HepG2 (cell line): ENCODE results near the gene ADAM22. TPM values are rescaled to one million over a fixed set of nuclear protein-coding genes. Genes with fewer than 3 reads are reported as not detected.
A peak's percentile ranks its signal among the peaks of the same experiment; 100 is the strongest.

Experiments used
- ASH2L ChIP-seq: fragments of 300-600, 200-600 bp; sonication (generic); IDR thresholded peaks from 2 replicates; pipeline ENCODE4 v1.7.0; 2017; ENCODE audit warnings: low read depth, mild to moderate bottlenecking, moderate library complexity, mixed read lengths, low read length; ENCODE audit not compliant: insufficient read length
- CC2D1A ChIP-seq: sonication (generic); formaldehyde crosslinking; IDR thresholded peaks from 2 replicates; pipeline ENCODE4 v1.8.1; 2023; ENCODE audit warnings: mild to moderate bottlenecking, missing genetic modification reagents
- ELF3 ChIP-seq: IDR thresholded peaks from 2 replicates; pipeline ENCODE4 v1.6.1; 2016; ENCODE audit warnings: missing genetic modification reagents, missing compliant biosample characterization
- HNRNPL ChIP-seq: fragments of 200-400 bp; formaldehyde crosslinking; IDR thresholded peaks from 2 replicates; pipeline ENCODE4 v1.6.1; 2017; ENCODE audit warnings: mild to moderate bottlenecking, low read depth, low read length
- MLLT10 ChIP-seq: sonication (generic); formaldehyde crosslinking; IDR thresholded peaks from 2 replicates; pipeline ENCODE4 v1.4.0; 2020; ENCODE audit warnings: missing genetic modification reagents
- MYNN ChIP-seq: sonication (generic); formaldehyde crosslinking; IDR thresholded peaks from 2 replicates; pipeline ENCODE4 v1.4.0; 2020; ENCODE audit warnings: mild to moderate bottlenecking, low read depth, missing genetic modification reagents
- MZF1 ChIP-seq: sonication (generic); formaldehyde crosslinking; IDR thresholded peaks from 2 replicates; pipeline ENCODE4 v1.8.1; 2023; ENCODE audit warnings: mild to moderate bottlenecking, missing genetic modification reagents, borderline replicate concordance
- NCOA5 ChIP-seq: sonication (generic); formaldehyde crosslinking; IDR thresholded peaks from 2 replicates; pipeline ENCODE4 v1.4.0; 2020; ENCODE audit warnings: missing genetic modification reagents
- SCMH1 ChIP-seq: sonication (generic); formaldehyde crosslinking; IDR thresholded peaks from 2 replicates; pipeline ENCODE4 v1.9.0; 2021; ENCODE audit warnings: missing genetic modification reagents, mild to moderate bottlenecking, borderline replicate concordance
- SP5 ChIP-seq: IDR thresholded peaks from 2 replicates; pipeline ENCODE4 v1.6.1; 2016; ENCODE audit warnings: low read depth, borderline replicate concordance
- SRSF9 ChIP-seq: fragments of 200-400 bp; formaldehyde crosslinking; IDR thresholded peaks from 2 replicates; pipeline ENCODE4 v1.6.1; 2018; ENCODE audit warnings: borderline replicate concordance, mild to moderate bottlenecking, low read depth, low read length; ENCODE audit not compliant: insufficient read depth, poor library complexity, severe bottlenecking
- TBP ChIP-seq: sonication (generic); formaldehyde crosslinking; IDR thresholded peaks from 2 replicates; pipeline ENCODE4 v1.5.0; 2020; ENCODE audit warnings: missing genetic modification reagents
- ZNF10 ChIP-seq: sonication (generic); formaldehyde crosslinking; IDR thresholded peaks from 2 replicates; pipeline ENCODE4 v1.4.0; 2020; ENCODE audit warnings: mild to moderate bottlenecking, low read depth, missing genetic modification reagents, borderline replicate concordance
- ZNF17 ChIP-seq: sonication (generic); formaldehyde crosslinking; IDR thresholded peaks from 2 replicates; pipeline ENCODE4 v1.5.0; 2020; ENCODE audit warnings: mild to moderate bottlenecking, missing genetic modification reagents
- ZNF282 ChIP-seq: fragments of 450-650 bp; IDR thresholded peaks from 2 replicates; pipeline ENCODE4 v1.6.1; 2018; ENCODE audit not compliant: partially characterized antibody
- ZNF317 ChIP-seq: sonication (generic); formaldehyde crosslinking; IDR thresholded peaks from 2 replicates; pipeline ENCODE4 v1.5.0; 2020; ENCODE audit warnings: mild to moderate bottlenecking, missing genetic modification reagents
- ZNF34 ChIP-seq: sonication (generic); formaldehyde crosslinking; IDR thresholded peaks from 2 replicates; pipeline ENCODE4 v1.4.0; 2020; ENCODE audit warnings: mild to moderate bottlenecking, missing genetic modification reagents, borderline replicate concordance
- ZNF501 ChIP-seq: sonication (generic); formaldehyde crosslinking; IDR thresholded peaks from 2 replicates; pipeline ENCODE4 v1.5.1; 2020; ENCODE audit warnings: mild to moderate bottlenecking, moderate library complexity, missing genetic modification reagents
- ZNF605 ChIP-seq: sonication (generic); formaldehyde crosslinking; IDR thresholded peaks from 2 replicates; pipeline ENCODE4 v1.8.0; 2022; ENCODE audit warnings: mild to moderate bottlenecking, missing genetic modification reagents
- ZSCAN12 ChIP-seq: sonication (generic); formaldehyde crosslinking; IDR thresholded peaks from 2 replicates; pipeline ENCODE4 v1.9.0; 2021; ENCODE audit warnings: mild to moderate bottlenecking, missing genetic modification reagents
- polyA plus RNA-seq, 8 experiments: library from polyadenylated mRNA; depleted of rRNA in 3 of 8; stranded (reverse) in 7 of 8; unstranded in 1 of 8; fragments of >200 nt; fragmentation: Illumina TruSeq in 4 of 8; extraction: Trizol in 4 of 8; gene quantifications; 2 replicates each; pipeline versions ENCODE4 v1.2.1 to v1.2.3, GENCODE V29; 2011 to 2016; ENCODE audit warnings: low read depth in 4 of 8, missing spikeins in 1 of 8, mixed read lengths in 1 of 8; ENCODE audit not compliant: insufficient read depth in 1 of 8
- total RNA-seq, 5 experiments: library from RNA; depleted of rRNA; stranded (reverse); fragments of >200 nt; fragmentation: Illumina TruSeq; extraction: Trizol; gene quantifications; 2 replicates each; pipeline ENCODE4 v1.2.3, GENCODE V29; 2016; ENCODE audit warnings: low read depth in 1 of 5
- TF ChIP-seq, protein P1 (sequence below): sonication (generic); formaldehyde crosslinking; IDR thresholded peaks from 2 replicates; pipeline ENCODE4 v1.4.0; 2020; ENCODE audit warnings: mild to moderate bottlenecking, low read depth, missing genetic modification reagents
- TF ChIP-seq, protein P2 (sequence below): sonication (generic); formaldehyde crosslinking; IDR thresholded peaks from 2 replicates; pipeline ENCODE4 v1.9.0; 2022; ENCODE audit warnings: missing genetic modification reagents, mild to moderate bottlenecking, borderline replicate concordance
- TF ChIP-seq, protein P3 (sequence below): sonication (generic); formaldehyde crosslinking; IDR thresholded peaks from 2 replicates; pipeline ENCODE4 v1.5.1; 2020; ENCODE audit warnings: missing genetic modification reagents, mild to moderate bottlenecking, borderline replicate concordance
- TF ChIP-seq, protein P4 (sequence below): fragments of 450-650 bp; IDR thresholded peaks from 2 replicates; pipeline ENCODE4 v1.6.1; 2017; ENCODE audit warnings: mild to moderate bottlenecking

The ADAM22 gene
- total and polyA plus RNA-seq, 2 of the 13 experiments (the other 11 are each of a cell fraction or from before 2014, with no cell fraction given): 1.9 to 6.7 TPM

DNA sequence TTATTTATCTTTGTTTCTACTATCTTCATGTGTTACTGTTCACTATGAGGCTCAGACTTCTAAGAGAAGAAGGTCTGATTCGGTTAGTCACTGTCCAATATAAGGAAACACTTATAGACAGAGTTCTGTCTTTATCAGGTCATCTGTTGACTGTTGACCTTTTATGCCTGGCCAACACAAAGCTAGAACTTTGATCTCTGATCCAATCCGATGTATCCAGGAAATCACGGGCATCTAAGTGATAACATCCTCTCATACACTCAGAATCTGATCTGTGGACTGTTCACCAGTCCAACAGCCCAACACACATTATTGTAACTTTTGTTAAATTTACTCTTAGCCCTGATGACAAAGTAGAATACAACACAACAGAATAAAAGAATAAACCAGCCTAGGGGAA, 171.2 kb downstream of the ADAM22 start (continued):
- TF ChIP-seq, protein P1, sequence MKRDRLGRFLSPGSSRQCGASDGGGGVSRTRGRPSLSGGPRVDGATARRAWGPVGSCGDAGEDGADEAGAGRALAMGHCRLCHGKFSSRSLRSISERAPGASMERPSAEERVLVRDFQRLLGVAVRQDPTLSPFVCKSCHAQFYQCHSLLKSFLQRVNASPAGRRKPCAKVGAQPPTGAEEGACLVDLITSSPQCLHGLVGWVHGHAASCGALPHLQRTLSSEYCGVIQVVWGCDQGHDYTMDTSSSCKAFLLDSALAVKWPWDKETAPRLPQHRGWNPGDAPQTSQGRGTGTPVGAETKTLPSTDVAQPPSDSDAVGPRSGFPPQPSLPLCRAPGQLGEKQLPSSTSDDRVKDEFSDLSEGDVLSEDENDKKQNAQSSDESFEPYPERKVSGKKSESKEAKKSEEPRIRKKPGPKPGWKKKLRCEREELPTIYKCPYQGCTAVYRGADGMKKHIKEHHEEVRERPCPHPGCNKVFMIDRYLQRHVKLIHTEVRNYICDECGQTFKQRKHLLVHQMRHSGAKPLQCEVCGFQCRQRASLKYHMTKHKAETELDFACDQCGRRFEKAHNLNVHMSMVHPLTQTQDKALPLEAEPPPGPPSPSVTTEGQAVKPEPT (CRISPR knock-in tag): no peak
- no peak for TF ChIP-seq ZNF317 (CRISPR knock-in tag)
- TF ChIP-seq, protein P2, sequence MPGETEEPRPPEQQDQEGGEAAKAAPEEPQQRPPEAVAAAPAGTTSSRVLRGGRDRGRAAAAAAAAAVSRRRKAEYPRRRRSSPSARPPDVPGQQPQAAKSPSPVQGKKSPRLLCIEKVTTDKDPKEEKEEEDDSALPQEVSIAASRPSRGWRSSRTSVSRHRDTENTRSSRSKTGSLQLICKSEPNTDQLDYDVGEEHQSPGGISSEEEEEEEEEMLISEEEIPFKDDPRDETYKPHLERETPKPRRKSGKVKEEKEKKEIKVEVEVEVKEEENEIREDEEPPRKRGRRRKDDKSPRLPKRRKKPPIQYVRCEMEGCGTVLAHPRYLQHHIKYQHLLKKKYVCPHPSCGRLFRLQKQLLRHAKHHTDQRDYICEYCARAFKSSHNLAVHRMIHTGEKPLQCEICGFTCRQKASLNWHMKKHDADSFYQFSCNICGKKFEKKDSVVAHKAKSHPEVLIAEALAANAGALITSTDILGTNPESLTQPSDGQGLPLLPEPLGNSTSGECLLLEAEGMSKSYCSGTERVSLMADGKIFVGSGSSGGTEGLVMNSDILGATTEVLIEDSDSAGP (CRISPR knock-in tag): no peak
- TF ChIP-seq ZNF282: no peak
- no peak for TF ChIP-seq SRSF9
- no peak for TF ChIP-seq NCOA5 (CRISPR knock-in tag)
- no peak for TF ChIP-seq MZF1 (CRISPR knock-in tag)
- no peak for TF ChIP-seq ZNF17
- TF ChIP-seq CC2D1A: no peak
- no peak for TF ChIP-seq MLLT10 (CRISPR knock-in tag)
- no peak for TF ChIP-seq HNRNPL
- no peak for TF ChIP-seq ASH2L
- TF ChIP-seq TBP: no peak
- no peak for TF ChIP-seq ZNF605 (CRISPR knock-in tag)
- TF ChIP-seq, protein P3, sequence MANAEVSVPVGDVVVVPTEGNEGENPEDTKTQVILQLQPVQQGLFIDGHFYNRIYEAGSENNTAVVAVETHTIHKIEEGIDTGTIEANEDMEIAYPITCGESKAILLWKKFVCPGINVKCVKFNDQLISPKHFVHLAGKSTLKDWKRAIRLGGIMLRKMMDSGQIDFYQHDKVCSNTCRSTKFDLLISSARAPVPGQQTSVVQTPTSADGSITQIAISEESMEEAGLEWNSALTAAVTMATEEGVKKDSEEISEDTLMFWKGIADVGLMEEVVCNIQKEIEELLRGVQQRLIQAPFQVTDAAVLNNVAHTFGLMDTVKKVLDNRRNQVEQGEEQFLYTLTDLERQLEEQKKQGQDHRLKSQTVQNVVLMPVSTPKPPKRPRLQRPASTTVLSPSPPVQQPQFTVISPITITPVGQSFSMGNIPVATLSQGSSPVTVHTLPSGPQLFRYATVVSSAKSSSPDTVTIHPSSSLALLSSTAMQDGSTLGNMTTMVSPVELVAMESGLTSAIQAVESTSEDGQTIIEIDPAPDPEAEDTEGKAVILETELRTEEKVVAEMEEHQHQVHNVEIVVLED (CRISPR knock-in tag): no peak
- no peak for TF ChIP-seq MYNN (CRISPR knock-in tag)
- TF ChIP-seq, protein P4, sequence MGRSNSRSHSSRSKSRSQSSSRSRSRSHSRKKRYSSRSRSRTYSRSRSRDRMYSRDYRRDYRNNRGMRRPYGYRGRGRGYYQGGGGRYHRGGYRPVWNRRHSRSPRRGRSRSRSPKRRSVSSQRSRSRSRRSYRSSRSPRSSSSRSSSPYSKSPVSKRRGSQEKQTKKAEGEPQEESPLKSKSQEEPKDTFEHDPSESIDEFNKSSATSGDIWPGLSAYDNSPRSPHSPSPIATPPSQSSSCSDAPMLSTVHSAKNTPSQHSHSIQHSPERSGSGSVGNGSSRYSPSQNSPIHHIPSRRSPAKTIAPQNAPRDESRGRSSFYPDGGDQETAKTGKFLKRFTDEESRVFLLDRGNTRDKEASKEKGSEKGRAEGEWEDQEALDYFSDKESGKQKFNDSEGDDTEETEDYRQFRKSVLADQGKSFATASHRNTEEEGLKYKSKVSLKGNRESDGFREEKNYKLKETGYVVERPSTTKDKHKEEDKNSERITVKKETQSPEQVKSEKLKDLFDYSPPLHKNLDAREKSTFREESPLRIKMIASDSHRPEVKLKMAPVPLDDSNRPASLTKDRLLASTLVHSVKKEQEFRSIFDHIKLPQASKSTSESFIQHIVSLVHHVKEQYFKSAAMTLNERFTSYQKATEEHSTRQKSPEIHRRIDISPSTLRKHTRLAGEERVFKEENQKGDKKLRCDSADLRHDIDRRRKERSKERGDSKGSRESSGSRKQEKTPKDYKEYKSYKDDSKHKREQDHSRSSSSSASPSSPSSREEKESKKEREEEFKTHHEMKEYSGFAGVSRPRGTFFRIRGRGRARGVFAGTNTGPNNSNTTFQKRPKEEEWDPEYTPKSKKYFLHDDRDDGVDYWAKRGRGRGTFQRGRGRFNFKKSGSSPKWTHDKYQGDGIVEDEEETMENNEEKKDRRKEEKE: no peak
- no peak for TF ChIP-seq SCMH1 (CRISPR knock-in tag)
- no peak for TF ChIP-seq ZNF501 (CRISPR knock-in tag)
- TF ChIP-seq ELF3 (CRISPR knock-in tag): peak; percentile 45; the same call in 1 of the 2 replicates
- no peak for TF ChIP-seq ZNF34
- no peak for TF ChIP-seq ZNF10 (CRISPR knock-in tag)
- TF ChIP-seq ZSCAN12 (CRISPR knock-in tag): no peak
- TF ChIP-seq SP5: no peak
